Non-pigmented ciliary epithelial cell (primary cell): Measurements from ENCODE around the gene VIM.

Experiments used
- DNase-seq: peaks from one replicate; pipeline ENCODE4 v3.0.0-alpha.2; 2010; ENCODE audit warnings: low read depth

VIM gene

GRCh38 chr10:17209881-17210280, 18.2 kb upstream of the VIM start:
- no peak for DNase-seq

DNA sequence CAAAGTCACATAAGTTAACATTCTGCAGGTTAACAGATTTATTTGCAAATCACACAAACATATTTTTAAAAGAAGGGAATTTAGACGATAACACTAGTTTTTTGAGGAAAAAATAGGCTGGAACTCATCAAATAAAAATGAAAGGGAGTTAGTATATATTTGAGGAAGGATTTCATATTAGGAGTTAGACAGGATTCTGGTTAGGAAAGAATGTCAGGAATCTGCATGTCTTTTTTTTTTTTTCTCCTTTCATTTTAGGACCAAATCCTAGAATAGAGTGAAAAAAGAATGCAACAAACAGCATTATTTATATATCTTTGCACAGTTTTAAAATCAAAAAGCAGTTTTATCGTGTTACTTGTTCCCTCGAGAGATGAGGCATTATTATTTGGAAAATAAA, 17.7 kb upstream of the VIM start:
- DNase-seq = no peak

DNA sequence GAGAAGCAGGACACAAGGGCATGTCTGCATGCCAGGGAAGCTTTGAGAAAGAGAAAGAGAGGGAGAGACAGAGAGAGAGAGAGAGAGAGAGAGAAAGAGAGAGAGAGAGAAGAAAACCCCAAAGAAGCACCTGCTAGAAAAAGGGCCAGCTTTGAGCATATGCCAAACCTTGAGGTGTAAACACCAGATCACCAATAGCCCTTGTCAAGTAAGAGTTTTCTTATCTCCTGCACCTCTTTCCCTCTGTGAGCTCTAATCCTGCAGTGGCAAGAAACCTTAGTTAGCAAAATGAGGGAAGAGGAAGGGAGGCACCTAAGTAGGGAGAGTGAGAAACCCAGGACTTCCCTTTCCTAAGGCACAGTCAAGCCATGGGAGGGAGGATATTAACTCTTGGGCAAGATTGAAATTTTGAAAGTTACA, 15.2 kb upstream of the VIM start:
- no peak for DNase-seq

DNA sequence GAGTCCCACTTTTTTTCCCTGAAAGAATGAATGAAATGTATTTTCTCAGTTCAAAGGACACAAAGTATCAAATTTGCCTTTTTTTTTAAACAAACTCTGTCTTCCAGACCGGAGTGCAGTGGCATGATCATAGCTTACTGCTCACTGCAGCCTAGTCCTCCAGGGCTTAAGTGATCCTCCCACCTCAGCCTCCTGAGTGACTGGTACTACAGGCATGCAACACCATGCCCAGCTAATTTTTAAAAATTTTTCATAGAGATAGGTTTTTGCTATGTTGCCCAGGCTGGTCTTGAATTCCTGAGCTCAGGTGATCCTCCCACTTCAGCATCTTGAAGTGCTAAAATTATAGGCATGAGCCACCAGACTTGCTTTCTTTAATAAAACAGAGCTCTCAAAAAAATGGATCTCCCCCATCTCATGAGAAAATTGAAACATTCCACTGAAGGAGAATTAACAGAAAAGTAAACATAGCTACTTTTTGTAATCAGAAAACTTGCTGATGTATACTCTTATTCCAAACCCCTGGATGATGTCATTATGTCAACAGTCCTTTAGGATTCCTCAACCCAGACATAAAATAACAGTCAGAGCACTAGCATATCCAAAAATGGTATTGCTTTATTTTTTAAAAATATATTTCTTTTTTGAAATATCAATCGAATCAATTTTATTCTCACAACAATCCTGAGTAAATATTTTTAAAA, 14.2 kb upstream of the VIM start:
- DNase-seq = no peak

GRCh38 chr10:17214526-17214925, 13.5 kb upstream of the VIM start:
- DNase-seq = no peak

GRCh38 chr10:17214971-17215781, 12.9 kb upstream of the VIM start:
- DNase-seq = peak; percentile 95

DNA sequence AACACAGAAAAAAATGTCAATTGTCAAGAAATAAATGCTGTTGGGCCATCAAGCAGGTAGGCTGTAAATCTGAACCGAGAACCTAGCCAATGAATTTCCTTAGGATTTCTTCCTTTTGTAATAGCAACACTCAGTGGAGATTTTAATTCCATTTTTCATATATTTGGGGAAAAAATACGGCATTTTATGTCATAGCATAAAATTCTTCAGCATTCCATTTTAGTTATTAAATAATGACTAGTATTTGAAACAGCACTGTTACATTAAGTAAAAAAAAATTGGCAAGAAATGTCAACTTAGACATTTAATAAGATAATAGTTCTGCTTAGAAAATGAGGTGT, 12.3 kb upstream of the VIM start:
- no peak for DNase-seq

DNA sequence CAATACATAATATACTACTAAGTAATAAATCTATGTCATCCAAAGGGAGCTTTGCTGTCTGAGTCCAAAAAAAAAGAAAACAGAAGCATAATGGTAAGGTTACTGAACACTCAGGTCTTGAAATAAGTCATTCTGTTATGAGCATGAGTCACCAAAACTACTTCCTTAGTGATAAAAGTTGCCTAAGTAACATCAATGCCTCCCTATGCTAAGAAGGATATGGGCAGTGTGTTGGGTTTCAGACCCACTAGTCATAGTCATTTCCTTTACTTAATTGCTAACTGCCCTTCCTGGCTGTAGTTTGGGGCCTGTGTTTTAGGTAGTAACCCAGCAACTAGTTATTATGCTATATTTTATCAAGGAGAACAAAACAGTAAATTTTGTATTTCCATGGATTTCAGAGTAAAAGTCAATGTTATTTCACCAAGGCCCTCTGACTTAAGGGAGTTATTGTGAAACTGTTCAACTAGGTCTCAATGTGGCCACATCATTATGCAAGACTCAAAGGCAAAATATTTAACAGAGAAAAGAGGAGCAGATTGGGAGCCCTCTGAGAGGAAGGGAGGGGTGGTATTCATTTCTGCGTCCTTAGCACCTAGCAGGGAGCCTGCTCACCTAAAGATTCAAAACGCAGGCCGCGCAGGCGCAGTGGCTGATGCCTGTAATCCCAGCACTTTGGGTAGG, 11.7 kb upstream of the VIM start:
- peak; percentile 95 for DNase-seq

DNA sequence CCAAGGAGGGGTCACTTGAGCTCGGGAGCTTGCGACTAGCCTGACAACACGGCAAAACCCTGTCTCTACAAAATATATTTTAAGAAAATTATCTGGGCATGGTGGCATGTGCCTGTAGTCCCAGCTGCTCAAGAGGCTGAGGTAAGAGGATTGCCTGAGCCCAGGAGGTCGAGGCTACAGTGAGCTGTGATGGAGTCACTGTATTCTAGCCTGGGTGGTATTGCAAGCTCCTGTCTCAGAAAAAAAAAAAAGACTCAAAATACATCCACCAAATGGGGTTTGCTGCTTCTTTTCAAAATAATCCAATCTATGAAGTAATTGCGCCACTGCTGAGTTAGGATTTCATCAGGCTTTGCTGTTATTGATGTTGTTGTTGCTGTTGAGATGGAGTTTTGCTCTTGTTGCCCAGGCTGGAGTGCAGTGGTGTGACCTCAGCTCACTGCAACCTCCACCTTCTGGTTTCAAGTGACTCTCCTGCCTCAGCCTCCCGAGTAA, 11.1 kb upstream of the VIM start:
- no peak for DNase-seq

DNA sequence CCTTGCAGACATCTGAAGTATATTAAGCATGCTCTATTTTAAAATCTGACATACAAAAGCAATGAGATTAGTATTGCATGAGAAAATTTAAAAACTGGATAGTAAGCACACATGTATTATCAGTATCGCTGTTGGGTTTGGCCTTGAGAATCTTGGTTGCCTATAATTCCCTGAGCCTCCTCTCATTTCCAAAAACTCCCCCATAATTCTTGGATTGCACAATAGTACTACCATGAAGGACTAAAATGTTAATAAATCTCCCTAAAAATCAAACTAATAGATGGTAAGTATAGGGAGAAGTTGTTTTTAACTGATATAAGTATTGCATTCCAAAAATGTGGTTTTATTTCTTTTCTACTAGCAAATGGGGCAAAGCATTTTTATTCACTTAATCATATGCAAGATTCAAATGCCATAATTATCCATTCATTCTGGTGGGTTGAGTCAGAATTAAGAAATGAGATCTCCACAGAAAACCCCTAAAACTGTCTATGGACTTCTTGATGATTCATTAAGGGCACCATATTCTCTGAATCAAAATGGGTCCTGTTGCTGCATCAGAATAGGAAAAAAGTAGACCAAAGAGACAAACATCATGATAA, 10.3 kb upstream of the VIM start:
- no peak for DNase-seq

GRCh38 chr10:17219024-17219423, 9.0 kb upstream of the VIM start:
- DNase-seq = no peak

DNA sequence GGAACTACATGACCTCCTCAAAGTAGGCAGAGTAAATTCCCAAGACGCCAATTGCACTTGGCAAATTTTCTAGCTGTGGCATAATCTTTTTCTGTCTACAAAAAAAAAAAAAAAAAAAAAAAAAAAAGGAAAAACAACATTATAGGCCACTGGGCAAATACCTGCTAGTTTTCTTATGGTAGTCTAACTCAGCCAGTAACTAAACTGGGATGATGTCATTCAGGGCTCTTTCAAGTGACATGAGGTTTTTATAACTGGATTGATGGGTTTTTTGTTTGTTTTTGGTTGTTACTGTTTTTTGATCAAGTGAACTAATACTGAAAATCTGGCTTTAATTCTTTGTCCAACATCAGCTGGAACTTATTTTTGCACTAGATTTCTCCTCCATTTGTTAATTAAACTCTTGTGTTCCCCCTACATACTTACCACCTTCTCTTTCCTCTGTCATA, 7.4 kb upstream of the VIM start:
- no peak for DNase-seq

DNA sequence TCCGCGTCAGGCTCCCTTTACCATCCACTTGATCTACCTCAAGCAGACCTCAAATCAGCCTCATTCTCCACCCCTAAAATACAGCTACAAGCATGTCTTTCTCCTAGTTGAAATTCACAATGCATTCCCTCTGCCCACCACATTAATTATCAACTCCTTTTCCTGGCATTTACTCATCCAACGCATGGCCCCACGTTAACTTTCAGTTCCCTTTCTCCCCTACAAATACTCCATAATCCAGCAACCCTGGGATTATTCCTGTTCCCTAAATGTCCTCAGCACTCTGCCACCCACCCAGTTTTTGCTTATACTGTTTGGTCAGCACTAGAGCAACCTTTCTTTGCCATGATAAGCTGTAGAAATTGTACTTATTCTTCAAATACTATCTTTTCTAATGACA, 5.7 kb upstream of the VIM start:
- no peak for DNase-seq

- DNase-seq = no peak
Observed at GRCh38 chr10:17225808-17226207, 2.2 kb upstream of the VIM start.

GRCh38 chr10:17226891-17227303, 1.1 kb upstream of the VIM start:
- DNase-seq = no peak

DNA sequence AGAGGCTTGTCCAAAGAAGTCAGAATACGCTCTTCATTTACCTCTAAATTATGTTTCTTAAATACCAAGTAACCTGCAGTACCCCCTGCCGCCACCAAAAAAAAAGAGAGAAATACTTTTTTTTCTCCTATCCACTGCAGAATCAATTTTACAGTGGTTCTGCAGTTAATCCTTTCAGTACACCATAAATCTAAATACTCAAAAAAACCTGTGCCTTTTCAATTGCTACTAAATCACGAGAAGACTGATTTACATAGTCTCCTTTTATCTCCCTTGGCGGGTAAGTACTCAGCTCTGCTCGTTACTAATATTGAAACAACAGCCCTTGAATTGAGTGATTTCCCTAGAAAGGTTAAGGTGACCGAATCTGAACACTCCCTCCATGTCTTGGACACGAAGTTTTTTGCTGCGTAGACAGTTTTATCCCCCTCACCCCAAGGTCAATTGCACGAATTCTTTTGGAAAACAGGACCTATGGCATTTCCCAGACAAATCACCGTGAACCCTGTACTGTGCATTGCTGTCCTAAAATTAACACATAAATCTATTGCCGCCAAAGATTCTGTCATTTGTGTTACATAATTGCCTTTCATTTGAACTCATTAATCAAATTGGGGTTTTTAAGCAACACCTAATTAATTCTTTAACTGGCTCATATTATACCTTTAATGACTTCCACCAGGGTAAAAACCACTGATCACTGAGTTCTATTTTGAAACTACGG, 512 bp upstream of the VIM start:
- DNase-seq = no peak

GRCh38 chr10:17229016-17229716, 1.1 kb downstream of the VIM start:
- DNase-seq = no peak

DNA sequence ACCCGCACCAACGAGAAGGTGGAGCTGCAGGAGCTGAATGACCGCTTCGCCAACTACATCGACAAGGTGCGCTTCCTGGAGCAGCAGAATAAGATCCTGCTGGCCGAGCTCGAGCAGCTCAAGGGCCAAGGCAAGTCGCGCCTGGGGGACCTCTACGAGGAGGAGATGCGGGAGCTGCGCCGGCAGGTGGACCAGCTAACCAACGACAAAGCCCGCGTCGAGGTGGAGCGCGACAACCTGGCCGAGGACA, 1.6 kb downstream of the VIM start:
- DNase-seq = no peak

DNA sequence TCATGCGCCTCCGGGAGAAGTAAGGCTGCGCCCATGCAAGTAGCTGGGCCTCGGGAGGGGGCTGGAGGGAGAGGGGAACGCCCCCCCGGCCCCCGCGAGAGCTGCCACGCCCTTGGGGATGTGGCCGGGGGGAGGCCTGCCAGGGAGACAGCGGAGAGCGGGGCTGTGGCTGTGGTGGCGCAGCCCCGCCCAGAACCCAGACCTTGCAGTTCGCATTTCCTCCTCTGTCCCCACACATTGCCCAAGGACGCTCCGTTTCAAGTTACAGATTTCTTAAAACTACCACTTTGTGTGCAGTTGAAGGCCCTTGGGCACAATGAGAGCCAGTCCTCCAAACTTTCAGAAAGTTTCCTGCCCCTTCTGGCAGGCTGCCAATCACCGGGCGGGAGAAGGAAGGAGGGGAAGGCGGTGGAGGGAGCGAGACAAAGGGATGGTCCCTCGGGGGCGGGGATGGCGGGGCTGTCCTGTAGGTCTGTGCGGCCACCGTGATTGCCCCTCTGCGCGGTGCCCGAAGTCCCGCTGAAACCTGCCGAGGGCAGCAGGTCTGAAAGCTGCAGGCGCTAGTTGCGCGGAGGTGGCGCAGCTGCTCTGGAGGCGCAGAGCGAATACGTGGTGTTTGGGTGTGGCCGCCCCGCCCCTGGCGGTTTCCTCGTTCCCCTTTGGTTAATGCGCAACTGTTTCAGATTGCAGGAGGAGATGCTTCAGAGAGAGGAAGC, 2.1 kb downstream of the VIM start:
- no peak for DNase-seq

DNA sequence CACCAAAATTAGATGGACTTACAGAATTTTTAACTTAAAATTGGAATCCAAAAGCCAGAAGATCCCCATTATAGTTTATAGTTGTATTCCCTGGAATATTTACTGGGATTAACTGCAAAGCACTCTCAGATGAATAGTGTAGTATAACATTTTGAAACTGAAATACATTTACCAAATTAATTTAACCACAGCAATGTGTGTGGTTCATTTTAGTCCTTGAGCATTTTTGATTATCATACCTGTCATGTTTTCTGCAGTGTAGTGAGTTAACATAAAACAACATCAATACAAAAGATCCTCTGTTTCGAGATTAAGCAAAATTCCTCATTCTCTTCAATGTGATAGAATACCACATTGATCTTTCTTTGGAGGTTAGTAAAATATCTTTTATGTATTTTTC, 3.7 kb downstream of the VIM start:
- no peak for DNase-seq
